Measurements from ENCODE around the gene PGAM2. TPM values are rescaled to one million over a fixed set of nuclear protein-coding genes. Genes with fewer than 3 reads are reported as not detected.

The PGAM2 gene
- total and polyA plus RNA-seq, 2 of the 4 experiments (the other 2 are of a cell fraction): not detected

DNA sequence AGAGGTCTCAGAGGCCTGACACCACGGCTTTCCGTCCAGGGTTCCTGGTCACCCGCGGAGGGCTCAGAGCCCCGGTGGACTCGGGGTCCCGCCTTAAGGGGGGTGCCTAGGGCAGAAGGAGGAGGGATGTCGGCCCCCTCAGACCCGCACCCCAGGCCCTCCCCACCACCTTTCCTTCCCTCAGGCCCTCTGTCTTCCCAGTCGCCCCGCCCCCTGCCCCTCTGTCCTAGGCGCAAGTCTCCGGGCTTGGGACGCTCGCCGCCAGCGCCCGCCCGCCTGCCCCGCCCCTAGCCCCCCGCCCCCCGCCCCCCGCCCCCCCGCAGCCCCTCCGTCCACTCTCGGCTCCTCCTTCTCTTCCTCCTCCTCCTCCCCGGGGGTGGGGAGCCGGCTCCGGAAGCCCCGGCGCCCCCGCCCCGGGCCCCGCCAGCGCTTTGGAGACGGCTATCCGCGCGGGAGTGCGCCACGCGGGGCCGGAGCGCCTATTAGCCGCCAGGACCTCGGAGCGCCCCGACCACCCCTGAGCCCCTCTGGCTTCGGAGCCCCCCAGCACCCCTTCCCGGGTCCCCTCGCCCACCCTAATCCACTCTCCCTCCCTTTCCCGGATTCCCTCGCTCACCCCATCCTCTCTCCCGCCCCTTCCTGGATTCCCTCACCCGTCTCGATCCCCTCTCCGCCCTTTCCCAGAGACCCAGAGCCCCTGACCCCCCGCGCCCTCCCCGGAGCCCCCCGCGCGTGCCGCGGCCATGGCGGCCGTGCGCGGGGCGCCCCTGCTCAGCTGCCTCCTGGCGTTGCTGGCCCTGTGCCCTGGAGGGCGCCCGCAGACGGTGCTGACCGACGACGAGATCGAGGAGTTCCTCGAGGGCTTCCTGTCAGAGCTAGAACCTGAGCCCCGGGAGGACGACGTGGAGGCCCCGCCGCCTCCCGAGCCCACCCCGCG lies 38.8 kb upstream of the PGAM2 start, which contains the start of gene AEBP1:
Gene AEBP1 (plus strand): TSS at position 423 of the 937 bp plus-strand sequence. CDS start 321 bp downstream, at position 744.
- peak within 1 kb of the TSS; percentile 42 for H3K18ac ChIP-seq (ENCODE audit: low read depth, low read length)
- H3K36me3 ChIP-seq (ENCODE audit: control insufficient read depth, insufficient read depth, low read length): no peaks in the 10 kb centered on the region
- no peak within 1 kb of the TSS for H3K56ac ChIP-seq (ENCODE audit: extremely low read depth, insufficient read depth, low read length)
- H3K4me3 ChIP-seq (ENCODE audit: insufficient read depth, low read depth, low read length): no peak within 1 kb of the TSS
- DNase-seq (no peak), ATAC-seq (ENCODE audit: low read depth) (no peak)
- H3K4me2 ChIP-seq (ENCODE audit: low read depth, low read length): peak within 1 kb of the TSS; percentile 13; the same call in 1 of the 2 replicates
- no peak within 1 kb of the TSS for H3K9ac ChIP-seq (ENCODE audit: low read depth, low read length)
- peak within 1 kb of the TSS; percentile 47 for H2AK9ac ChIP-seq (replicated peaks; ENCODE audit: low read depth, low read length, poor library complexity)
- H2AK5ac ChIP-seq (ENCODE audit: low read depth, low read length): peak within 1 kb of the TSS; percentile 87; the same call in 1 of the 2 replicates
- in situ Hi-C loops (cut with MboI; ENCODE audit: low sequenced_read_pairs): no loop called here
- H3K14ac ChIP-seq (replicated peaks; ENCODE audit: low read depth, low read length): peak within 1 kb of the TSS; percentile 60; the same call in 1 of the 2 replicates
- no peak within 1 kb of the TSS for H3K23ac ChIP-seq (ENCODE audit: low read depth, low read length)
- no peaks in the 10 kb centered on the region for H3K9me3 ChIP-seq (ENCODE audit: control insufficient read depth, insufficient read depth, low read length)
- peak within 1 kb of the TSS; percentile 70 for H2BK120ac ChIP-seq (ENCODE audit: low read depth, low read length)
- peak within 1 kb of the TSS; percentile 55; the same call in 1 of the 2 replicates for H2BK20ac ChIP-seq (ENCODE audit: low read depth, low read length)
- no peak within 1 kb of the TSS for H3K27ac ChIP-seq (ENCODE audit: insufficient read depth, low read length)
- peaks cover 36% of the 10 kb centered on the region for H3K4me1 ChIP-seq (ENCODE audit: control insufficient read depth, insufficient read depth, low read length)
- no peaks in the 10 kb centered on the region for H4K20me1 ChIP-seq (ENCODE audit: insufficient read depth, low read length)
- no peak within 1 kb of the TSS; the same call in 1 of the 2 replicates for H4K5ac ChIP-seq (ENCODE audit: low read depth, low read length)
- H4K91ac ChIP-seq (ENCODE audit: insufficient read depth, low read depth, low read length): peak within 1 kb of the TSS; percentile 10; the same call in 1 of the 2 replicates
- no peak for TF ChIP-seq MXI1 (IDR thresholded peaks at IDR 0.05; ENCODE audit: borderline replicate concordance, low read depth, low read length)
- no peak for TF ChIP-seq RFX5 (IDR thresholded peaks at IDR 0.05; ENCODE audit: low read depth, low read length)
- TF ChIP-seq RAD21 (IDR thresholded peaks at IDR 0.05; ENCODE audit: low read length): no peak
- TF ChIP-seq CHD1 (IDR thresholded peaks at IDR 0.05; ENCODE audit: low read depth, low read length): no peak
- TF ChIP-seq MAZ (IDR thresholded peaks at IDR 0.05; ENCODE audit: borderline replicate concordance, low read depth, low read length): no peak
- H2BK5ac ChIP-seq (ENCODE audit: low read depth, low read length, poor library complexity, severe bottlenecking): no peak within 1 kb of the TSS
- H2BK15ac ChIP-seq (ENCODE audit: low read depth, low read length): peak within 1 kb of the TSS; percentile 29; the same call in 1 of the 3 replicates
- no peaks in the 10 kb centered on the region for H3K27me3 ChIP-seq (ENCODE audit: control insufficient read depth, insufficient read depth, low read length)
- H3K79me1 ChIP-seq (ENCODE audit: low read depth in 1 of 2, low read length in 2 of 2): no peaks in the 10 kb centered on the region; a peak in 1 of 4 replicates
- H3K9me1 ChIP-seq (ENCODE audit: insufficient read depth, low read length): peaks cover 25% of the 10 kb centered on the region
- peak within 1 kb of the TSS; percentile 80 for H2AFZ ChIP-seq (replicated peaks; ENCODE audit: low read length, poor library complexity)
- peak within 1 kb of the TSS in 1 of 2 experiments; percentile 33; a peak in 3 of 4 replicates for H4K8ac ChIP-seq (ENCODE audit: low read depth in 2 of 2, low read length in 2 of 2)
- 8% methylated on average over 13 of the region's 87 CpGs; no CpG with 5 or more reads in 1 of the 2 experiments for WGBS, 2 experiments (ENCODE audit: extremely low coverage in 2 of 2, insufficient read length in 1 of 2)
- BruUV-seq (replicated peaks): no TSS peak
- CTCF ChIA-PET: no interaction called here
- dilution Hi-C loops (cut with HindIII; ENCODE audit: low sequenced_read_pairs, unreplicated experiment): no loop called here
- intact Hi-C loops (cut with micrococcal nuclease): no loop called here
- peak within 1 kb of the TSS; percentile 85 for H3K4ac ChIP-seq (ENCODE audit: low read depth, low read length)
- POLR2A ChIA-PET (ENCODE audit: unreplicated experiment): no interaction called here
